GM23248 (cell line): ENCODE measurements around the gene SGTA. TPM values are rescaled to one million over a fixed set of nuclear protein-coding genes. Genes with fewer than 3 reads are reported as not detected.

Source experiments
- DNase-seq: peaks from one replicate; pipeline ENCODE4 v3.0.0-alpha.2; 2015
- H2AFZ ChIP-seq: fragments of 200-600 bp; sonication (generic); 2 replicates; pipeline ENCODE4 v1.6.1; 2016; ENCODE audit warnings: antibody characterized with exemption
- H3F3A ChIP-seq: fragments of 200-600 bp; sonication (generic); 2 replicates; pipeline ENCODE4 v1.6.1; 2016; ENCODE audit warnings: mild to moderate bottlenecking, antibody characterized with exemption, mixed run types; ENCODE audit not compliant: insufficient read depth
- H3K27ac ChIP-seq: fragments of 200-600 bp; sonication (generic); 2 replicates; pipeline ENCODE4 v1.5.1; 2016; ENCODE audit warnings: mild to moderate bottlenecking
- H3K27me3 ChIP-seq: fragments of 200-600 bp; sonication (generic); replicated peaks from 2 replicates; pipeline ENCODE4 v1.6.1; 2016; ENCODE audit warnings: mild to moderate bottlenecking; ENCODE audit not compliant: insufficient read depth
- H3K36me3 ChIP-seq: fragments of 200-600 bp; sonication (generic); 2 replicates; pipeline ENCODE4 v1.6.1; 2016; ENCODE audit warnings: low read depth, mild to moderate bottlenecking
- H3K4me1 ChIP-seq: fragments of 200-600 bp; sonication (generic); 2 replicates; pipeline ENCODE4 v1.6.1; 2016; ENCODE audit warnings: mild to moderate bottlenecking; ENCODE audit not compliant: insufficient read depth
- H3K4me2 ChIP-seq: fragments of 200-600 bp; sonication (generic); one replicate; pipeline ENCODE4 v1.6.1; 2016; ENCODE audit warnings: mild to moderate bottlenecking; ENCODE audit not compliant: unreplicated experiment
- H3K4me3 ChIP-seq: fragments of 200-600 bp; sonication (generic); 2 replicates; pipeline ENCODE4 v1.5.1; 2016; ENCODE audit warnings: mild to moderate bottlenecking
- H3K79me2 ChIP-seq: fragments of 200-600 bp; sonication (generic); 2 replicates; pipeline ENCODE4 v1.6.1; 2016; ENCODE audit warnings: mild to moderate bottlenecking; ENCODE audit not compliant: insufficient read depth
- H3K9ac ChIP-seq: fragments of 200-600 bp; sonication (generic); 2 replicates; pipeline ENCODE4 v1.6.1; 2016; ENCODE audit warnings: mild to moderate bottlenecking
- H3K9me2 ChIP-seq: fragments of 200-600 bp; sonication (generic); 2 replicates; pipeline ENCODE4 v1.6.1; 2016; ENCODE audit warnings: mixed run types, mild to moderate bottlenecking, moderate library complexity; ENCODE audit not compliant: insufficient read depth
- H3K9me3 ChIP-seq: fragments of 200-600 bp; sonication (generic); one replicate; pipeline ENCODE4 v1.6.1; 2017; ENCODE audit warnings: low read depth
- H4K20me1 ChIP-seq: fragments of 200-600 bp; sonication (generic); 2 replicates; pipeline ENCODE4 v1.6.0; 2016; ENCODE audit not compliant: insufficient read depth
- EZH2 ChIP-seq: fragments of 200-600 bp; sonication (generic); IDR thresholded peaks from 2 replicates; pipeline ENCODE4 v1.6.1; 2018; ENCODE audit warnings: antibody characterized with exemption, mild to moderate bottlenecking; ENCODE audit not compliant: insufficient read depth, poor library complexity, severe bottlenecking
- EZH2phosphoT487 ChIP-seq: fragments of 200-600 bp; sonication (generic); IDR thresholded peaks from 2 replicates; pipeline ENCODE4 v1.6.1; 2018; ENCODE audit warnings: antibody characterized with exemption, moderate library complexity, mild to moderate bottlenecking, low read depth; ENCODE audit not compliant: insufficient read depth
- WGBS, 2 experiments: methylation state at CpG; one replicate each; pipeline ENCODE4 v1.1.6; 2015 to 2017; ENCODE audit warnings: low lambda C conversion rate in 2 of 2, low coverage in 1 of 2; ENCODE audit errors: missing lambda C conversion rate in 2 of 2; 5-methylcytosine and 5-hydroxymethylcytosine counted together
- in situ Hi-C: fragments of 300-500 bp; cut with MboI; formaldehyde crosslinking; loops from 2 replicates; pipeline ENCODE4 v1.15.0; 2020
- polyA plus RNA-seq: library from polyadenylated mRNA; unstranded; fragments of >200 nt; fragmentation: Nextera tagmentation; extraction: Ambion mirVana; gene quantifications from 2 replicates; pipeline ENCODE4 v1.2.1, GENCODE V29; 2016
- total RNA-seq: library from RNA; depleted of rRNA; stranded (reverse); fragments of >200 nt; shearing (Covaris generic); gene quantifications from 2 replicates; pipeline ENCODE4 v1.2.3, GENCODE V29; 2014

The SGTA gene
- total and polyA plus RNA-seq, 2 experiments from 2014 or later, result 57.5 to 66.2 TPM

DNA sequence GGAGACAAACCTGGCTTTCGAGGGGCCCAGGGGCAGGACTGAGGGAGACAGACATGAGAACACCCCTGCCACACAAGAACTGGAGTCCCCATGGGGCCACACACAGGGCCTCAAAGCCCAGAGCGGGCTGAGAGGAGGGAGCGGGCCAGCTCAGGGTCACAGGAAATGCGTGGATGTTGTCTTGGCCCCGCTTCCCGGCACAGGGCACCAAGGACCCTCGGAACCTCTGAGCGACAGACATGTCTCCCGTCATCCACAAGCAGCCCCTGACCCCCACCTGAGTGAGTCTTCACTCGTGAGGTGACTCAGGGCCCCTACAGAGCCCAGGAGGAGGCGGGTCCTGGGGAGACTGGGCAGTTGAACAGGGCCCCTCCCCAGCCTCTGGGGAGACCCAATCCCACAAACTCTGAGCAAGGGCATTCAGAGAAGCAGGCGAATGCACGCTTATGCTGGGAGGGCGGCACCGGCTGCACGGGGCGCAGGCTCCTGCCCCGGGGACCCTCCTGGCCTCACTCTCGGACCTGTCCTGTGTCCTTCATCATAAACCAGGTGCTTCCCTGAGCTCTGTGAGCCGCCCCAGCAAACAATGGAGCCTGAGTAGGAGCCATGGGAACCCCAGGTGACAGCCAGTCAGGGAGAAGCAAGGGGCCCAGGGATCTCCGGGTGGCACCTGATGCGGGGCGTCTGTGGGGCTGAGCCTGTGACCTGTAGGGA is 20.1 kb downstream of the SGTA start:
- H4K20me1 ChIP-seq, result no peaks in the 10 kb centered on the region
- in situ Hi-C loops, result no loop called here
- H3F3A ChIP-seq, result no peaks in the 10 kb centered on the region
- no peak overlapping the region for H3K4me3 ChIP-seq
- no peak for DNase-seq
- H3K27me3 ChIP-seq, result no peaks in the 10 kb centered on the region
- no peak overlapping the region for H3K9ac ChIP-seq
- peaks cover 3% of the 10 kb centered on the region; the same call in 1 of the 2 replicates for H3K79me2 ChIP-seq
- no peaks in the 10 kb centered on the region for H3K9me2 ChIP-seq
- H2AFZ ChIP-seq, result no peak overlapping the region
- H3K36me3 ChIP-seq, result peaks cover 4% of the 10 kb centered on the region; the same call in 1 of the 2 replicates
- no peaks in the 10 kb centered on the region for H3K4me1 ChIP-seq
- no peaks in the 10 kb centered on the region for H3K9me3 ChIP-seq
- no peak overlapping the region for H3K27ac ChIP-seq
- 92 to 99% methylated on average over 20 to 22 of the region's 23 CpGs for WGBS, 2 experiments
- no peak for TF ChIP-seq EZH2phosphoT487
- TF ChIP-seq EZH2, result no peak
- H3K4me2 ChIP-seq, result no peak overlapping the region

- Histone ChIP-seq H3K4me3 (no peak overlapping the region), H3K27ac (no peak overlapping the region), H3K79me2 (no peaks in the 10 kb centered on the region), H3K27me3 (no peaks in the 10 kb centered on the region), H3K4me2 (no peak overlapping the region), H3K9ac (no peak overlapping the region), H2AFZ (no peak overlapping the region), H3K36me3 (peaks cover 4% of the 10 kb centered on the region; the same call in 1 of the 2 replicates), H3F3A (no peaks in the 10 kb centered on the region), H3K4me1 (no peaks in the 10 kb centered on the region), H4K20me1 (no peaks in the 10 kb centered on the region), H3K9me2 (no peaks in the 10 kb centered on the region), H3K9me3 (no peaks in the 10 kb centered on the region)
- WGBS, 2 experiments, result 94 to 96% methylated on average over 37 to 43 of the region's 43 CpGs
- TF ChIP-seq EZH2phosphoT487 (no peak), EZH2 (no peak)
- no peak for DNase-seq
- in situ Hi-C loops, result no loop called here
These were observed 20.9 kb downstream of the SGTA start for GRCh38 chr19:2761876-2762782.

DNA sequence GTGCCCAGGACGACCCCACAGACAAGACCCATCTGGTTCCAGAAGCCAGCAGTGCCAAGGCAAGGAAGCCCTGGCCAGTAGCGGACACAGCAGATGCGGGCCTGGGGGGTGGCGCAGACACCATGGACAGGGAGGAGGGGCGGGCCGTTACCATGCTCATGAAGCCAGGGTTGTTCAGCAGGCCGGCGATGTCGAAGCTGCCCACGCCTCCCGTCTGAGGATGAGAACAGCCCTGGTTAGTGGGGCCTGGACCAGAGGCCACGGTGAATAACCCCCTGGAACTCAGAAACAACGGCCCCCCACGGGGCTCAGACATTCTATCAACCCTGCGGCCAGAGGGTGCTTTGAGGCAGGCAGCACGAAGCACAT is 21.8 kb downstream of the SGTA start:
- no peaks in the 10 kb centered on the region for H3K79me2 ChIP-seq
- no peak overlapping the region for H3K4me2 ChIP-seq
- H3K9ac ChIP-seq, result no peak overlapping the region
- no peaks in the 10 kb centered on the region for H3K27me3 ChIP-seq
- H3K9me3 ChIP-seq, result no peaks in the 10 kb centered on the region
- H3F3A ChIP-seq, result no peaks in the 10 kb centered on the region
- TF ChIP-seq EZH2 (no peak), EZH2phosphoT487 (no peak)
- H3K4me3 ChIP-seq, result no peak overlapping the region
- in situ Hi-C loops, result no loop called here
- no peaks in the 10 kb centered on the region for H3K9me2 ChIP-seq
- peaks cover 4% of the 10 kb centered on the region; the same call in 1 of the 2 replicates for H3K36me3 ChIP-seq
- DNase-seq, result no peak
- no peak overlapping the region for H2AFZ ChIP-seq
- H4K20me1 ChIP-seq, result no peaks in the 10 kb centered on the region
- no peaks in the 10 kb centered on the region for H3K4me1 ChIP-seq
- H3K27ac ChIP-seq, result no peak overlapping the region
- WGBS, 2 experiments, result 86 to 97% methylated on average over 10 to 16 of the region's 16 CpGs

DNA sequence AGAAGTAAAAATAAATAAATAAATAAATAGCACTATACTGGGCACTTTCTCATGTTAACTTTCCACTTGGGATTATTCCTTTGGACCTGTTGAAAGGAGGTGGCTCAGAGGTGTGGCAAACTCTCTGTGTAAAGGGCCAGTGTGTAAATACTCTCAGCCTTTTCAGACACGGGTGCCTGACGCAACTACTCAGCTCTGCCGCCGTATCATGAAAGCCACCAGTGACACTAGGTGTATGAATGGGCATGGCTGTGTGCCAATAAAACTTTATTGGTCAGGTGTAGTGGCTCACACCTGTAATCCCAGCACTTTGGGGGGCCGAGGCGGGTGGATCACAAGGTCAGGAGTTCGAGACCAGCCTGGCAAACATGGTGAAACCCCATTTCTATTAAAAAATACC is 23.1 kb downstream of the SGTA start:
- DNase-seq, result no peak
- H3K4me1 ChIP-seq, result no peaks in the 10 kb centered on the region
- no peak overlapping the region for H3K27ac ChIP-seq
- H3K9me3 ChIP-seq, result no peaks in the 10 kb centered on the region
- H3K9me2 ChIP-seq, result no peaks in the 10 kb centered on the region
- no peaks in the 10 kb centered on the region for H4K20me1 ChIP-seq
- 98% methylated on average over 7 of the region's 7 CpGs for WGBS, 2 experiments
- TF ChIP-seq EZH2phosphoT487 (no peak), EZH2 (no peak)
- no peaks in the 10 kb centered on the region for H3K27me3 ChIP-seq
- H3K9ac ChIP-seq, result no peak overlapping the region
- no peak overlapping the region for H3K4me2 ChIP-seq
- no peaks in the 10 kb centered on the region for H3F3A ChIP-seq
- H2AFZ ChIP-seq, result no peak overlapping the region
- no peaks in the 10 kb centered on the region for H3K79me2 ChIP-seq
- H3K36me3 ChIP-seq, result peaks cover 4% of the 10 kb centered on the region; the same call in 1 of the 2 replicates
- in situ Hi-C loops, result no loop called here
- H3K4me3 ChIP-seq, result no peak overlapping the region
